Activated CD4-positive, alpha-beta memory T cell treated with anti-CD3 and anti-CD28 coated beads for 36 hours (primary cell): ENCODE results near the gene PAM. TPM values are rescaled to one million over a fixed set of nuclear protein-coding genes. Genes with fewer than 3 reads are reported as not detected.
A peak's percentile ranks its signal among the peaks of the same experiment; 100 is the strongest.

Source experiments
- CTCF ChIA-PET: fragments of 350-600 bp; sonication (Branson Sonifier 250); formaldehyde crosslinking; loops from one replicate; lab custom pipeline; 2021; ENCODE audit warnings: antibody characterized with exemption, inconsistent platforms; lab: Charles Lee
- POLR2A ChIA-PET: fragments of 350-600 bp; sonication (Branson Sonifier 250); formaldehyde crosslinking; loops from one replicate; lab custom pipeline; 2021; ENCODE audit warnings: antibody characterized with exemption; lab: Charles Lee
- DNase-seq: peaks from one replicate; pipeline ENCODE4 v3.0.0-alpha.2; 2020
- H3K27ac Mint-ChIP-seq: one replicate; pipeline ENCODE4 v1.8.0; 2021; ENCODE audit warnings: mixed read lengths
- H3K27me3 Mint-ChIP-seq: one replicate; pipeline ENCODE4 v1.8.0; 2021; ENCODE audit warnings: mixed read lengths
- H3K36me3 Mint-ChIP-seq: one replicate; pipeline ENCODE4 v1.8.0; 2021; ENCODE audit warnings: mixed read lengths
- H3K4me1 Mint-ChIP-seq: one replicate; pipeline ENCODE4 v1.8.0; 2021; ENCODE audit warnings: low read depth, mixed read lengths
- H3K4me3 Mint-ChIP-seq: one replicate; pipeline ENCODE4 v1.8.0; 2021; ENCODE audit warnings: mild to moderate bottlenecking, mixed read lengths
- H3K9me3 Mint-ChIP-seq: one replicate; pipeline ENCODE4 v1.8.0; 2021; ENCODE audit warnings: mixed read lengths
- intact Hi-C: fragments of 100-400 bp; cut with micrococcal nuclease; formaldehyde crosslinking; loops from one replicate; pipeline ENCODE4 v1.15.1; 2023
- total RNA-seq, 2 experiments: library from RNA; stranded (reverse); gene quantifications; one replicate each; pipeline ENCODE4 v1.2.3, GENCODE V29; 2021

PAM gene
- total RNA-seq, 2 experiments from 2014 or later: 41.6 to 43.7 TPM

DNA sequence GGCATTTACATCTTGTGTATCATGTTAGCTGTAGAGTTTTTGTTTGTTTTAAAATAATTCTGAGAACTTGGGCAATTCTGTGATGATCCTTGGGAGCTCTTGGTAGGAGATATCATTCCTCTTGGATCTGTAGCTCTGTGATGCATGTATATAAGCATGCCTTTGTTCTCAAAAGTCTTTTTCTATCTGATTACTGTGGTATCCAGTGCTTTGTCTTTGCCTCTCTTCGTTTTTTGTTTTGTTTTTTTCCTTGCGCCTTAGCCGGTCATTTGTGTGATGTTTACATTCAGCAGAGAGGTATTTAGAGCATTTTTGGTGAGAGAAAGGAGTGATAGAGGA is 110.0 kb downstream of the PAM start:
- Mint-ChIP-seq H3K27me3 (peaks cover 11% of the 10 kb centered on the region), H3K36me3 (peaks cover 23% of the 10 kb centered on the region), H3K4me3 (peak overlapping the region; percentile 45), H3K4me1 (peaks cover 13% of the 10 kb centered on the region), H3K9me3 (no peaks in the 10 kb centered on the region), H3K27ac (no peak overlapping the region)
- ChIA-PET CTCF (interaction anchor here (1.6 to 1.7 kb wide), 2 partner anchors 11 to 85 kb away, joined by 4 to 5 read pairs; no protein-coding TSS in a partner anchor), POLR2A (no interaction called here)
- DNase-seq: no peak
- intact Hi-C loops: no loop called here

DNA sequence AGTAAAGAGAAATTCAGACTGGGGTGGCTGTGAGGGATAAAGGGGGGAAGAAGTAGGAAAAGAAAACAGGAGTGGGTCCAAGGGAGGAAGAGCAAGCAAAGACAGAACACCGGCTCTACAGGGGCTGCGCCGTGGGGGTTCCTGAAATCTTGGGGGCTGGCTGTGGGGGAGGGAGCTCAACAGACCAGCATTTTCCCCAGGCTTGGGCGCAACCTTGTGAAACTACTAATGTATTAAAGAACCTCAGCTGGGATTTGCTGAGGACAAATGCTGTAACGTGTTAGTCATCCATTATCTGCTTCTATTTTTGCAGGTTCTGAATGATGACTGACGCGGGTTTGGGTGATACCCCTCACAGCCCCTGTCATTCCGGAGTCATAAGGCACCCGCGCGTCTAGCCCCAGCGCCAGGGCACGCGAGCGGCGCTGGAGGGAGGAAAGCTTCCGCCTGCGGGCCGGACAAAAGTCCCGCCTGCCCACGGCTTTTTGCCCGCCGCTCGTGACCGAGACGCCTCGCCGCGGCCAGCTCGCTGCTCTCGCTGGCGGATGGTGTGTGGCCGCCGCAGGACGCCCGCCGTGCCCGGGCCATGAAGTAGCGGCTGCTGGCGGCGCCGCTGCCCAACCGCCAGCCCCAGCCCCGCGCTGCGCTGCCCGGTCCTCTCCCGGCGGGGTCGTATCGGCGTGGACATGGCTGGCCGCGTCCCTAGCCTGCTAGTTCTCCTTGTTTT is 110.6 kb downstream of the PAM start:
- Mint-ChIP-seq H3K27ac (no peak overlapping the region), H3K4me3 (peak overlapping the region; percentile 52), H3K36me3 (peaks cover 23% of the 10 kb centered on the region), H3K9me3 (no peaks in the 10 kb centered on the region), H3K27me3 (peaks cover 11% of the 10 kb centered on the region), H3K4me1 (peaks cover 13% of the 10 kb centered on the region)
- intact Hi-C loops: no loop called here
- peak; percentile 44 for DNase-seq
- ChIA-PET POLR2A (no interaction called here), CTCF (interaction anchor here (1.0 to 1.7 kb wide), 3 partner anchors 8 to 85 kb away, joined by 3 to 5 read pairs (median 4); no protein-coding TSS in a partner anchor)

DNA sequence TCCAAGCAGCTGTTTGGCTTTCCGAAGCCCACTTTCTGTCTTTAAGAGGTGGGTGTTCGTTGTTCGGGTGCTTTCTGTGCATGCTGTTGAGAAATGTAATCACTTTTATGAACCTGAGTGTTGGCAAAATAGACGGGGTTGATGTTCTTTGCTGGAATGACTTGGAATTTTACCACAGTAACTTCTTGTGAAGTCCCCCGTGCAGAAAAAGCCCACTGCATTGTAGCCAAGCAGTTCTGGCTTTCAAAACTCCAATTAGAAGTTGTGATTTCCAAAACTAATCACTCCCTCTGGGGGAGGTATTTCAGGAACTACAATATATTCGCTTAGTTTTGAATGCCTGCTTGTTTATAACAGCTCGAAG is 111.1 kb downstream of the PAM start:
- DNase-seq: no peak
- Mint-ChIP-seq H3K4me1 (peaks cover 13% of the 10 kb centered on the region), H3K27ac (no peak overlapping the region), H3K4me3 (peak overlapping the region; percentile 52), H3K9me3 (no peaks in the 10 kb centered on the region), H3K36me3 (peaks cover 24% of the 10 kb centered on the region), H3K27me3 (peaks cover 11% of the 10 kb centered on the region)
- POLR2A ChIA-PET: no interaction called here
- intact Hi-C loops: no loop called here
- CTCF ChIA-PET: interaction anchor here (1.0 to 1.7 kb wide), 3 partner anchors 9 to 86 kb away, joined by 3 to 5 read pairs (median 4); no protein-coding TSS in a partner anchor

DNA sequence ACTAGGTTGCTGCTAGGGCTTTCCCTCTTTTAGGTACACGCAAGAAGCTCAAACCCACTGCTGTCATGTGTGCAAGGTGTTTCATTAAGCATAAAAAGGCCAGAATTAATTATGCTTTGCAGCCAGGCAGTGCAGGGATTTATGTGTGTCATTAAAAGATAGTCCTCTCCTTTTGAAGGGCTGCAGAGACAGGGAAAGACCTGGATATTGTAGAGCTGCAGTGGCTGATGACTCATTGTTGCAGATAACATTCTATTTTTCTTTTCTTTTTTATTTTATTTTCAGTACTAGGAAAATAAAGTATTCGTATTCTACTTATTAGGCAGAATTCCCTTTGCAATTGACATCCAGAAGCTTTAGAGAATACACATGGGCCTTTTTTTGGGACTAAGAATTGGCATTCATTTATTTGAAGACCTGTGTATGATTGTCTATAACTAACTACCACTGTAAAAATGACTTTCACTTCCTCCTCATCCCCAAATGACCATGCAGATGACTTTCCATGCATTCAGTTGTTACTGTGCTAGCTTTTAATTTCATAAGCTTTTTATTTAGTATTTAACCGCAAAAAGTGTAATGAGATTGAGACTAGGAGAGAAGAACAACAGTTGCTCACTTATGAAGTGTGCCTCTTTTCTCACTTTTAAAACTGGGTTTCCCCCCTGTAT is 113.0 kb downstream of the PAM start:
- Mint-ChIP-seq H3K27ac (no peak overlapping the region), H3K4me3 (no peak overlapping the region)
- POLR2A ChIA-PET: no interaction called here

DNA sequence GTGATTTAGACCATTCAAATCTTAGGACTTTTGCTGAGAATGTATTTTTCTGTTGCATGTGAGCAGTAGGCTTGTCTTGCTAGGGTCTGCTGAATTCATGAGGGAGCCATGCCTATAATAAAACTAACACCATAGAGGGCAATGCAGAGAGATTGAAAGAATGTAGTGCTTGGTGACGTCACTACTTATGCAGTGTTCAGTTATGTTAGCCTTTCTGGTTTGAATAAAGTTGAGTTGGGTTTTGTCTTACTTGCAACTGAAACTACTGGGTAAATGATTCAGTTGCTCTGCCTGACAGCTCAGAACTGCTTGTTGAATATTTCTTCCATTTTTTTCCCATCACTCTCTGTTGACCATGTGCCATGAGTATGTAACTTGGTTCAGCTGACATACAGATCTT is 114.1 kb downstream of the PAM start:
- Mint-ChIP-seq H3K4me3 (no peak overlapping the region), H3K27me3 (peaks cover 11% of the 10 kb centered on the region), H3K9me3 (no peaks in the 10 kb centered on the region), H3K36me3 (peaks cover 29% of the 10 kb centered on the region), H3K4me1 (peaks cover 13% of the 10 kb centered on the region), H3K27ac (no peak overlapping the region)
- POLR2A ChIA-PET: no interaction called here
- CTCF ChIA-PET: no interaction called here
- intact Hi-C loops: no loop called here
- DNase-seq: no peak

More for the DNA sequence above, 113.0 kb downstream of the PAM start:
- DNase-seq: no peak
- intact Hi-C loops: no loop called here
- Mint-ChIP-seq H3K27me3 (peaks cover 11% of the 10 kb centered on the region), H3K9me3 (no peaks in the 10 kb centered on the region), H3K36me3 (peaks cover 24% of the 10 kb centered on the region), H3K4me1 (peaks cover 13% of the 10 kb centered on the region)
- CTCF ChIA-PET: interaction anchor here (1.2 kb wide), 1 partner anchor 187 kb away, joined by 5 read pairs; no protein-coding TSS in a partner anchor

DNA sequence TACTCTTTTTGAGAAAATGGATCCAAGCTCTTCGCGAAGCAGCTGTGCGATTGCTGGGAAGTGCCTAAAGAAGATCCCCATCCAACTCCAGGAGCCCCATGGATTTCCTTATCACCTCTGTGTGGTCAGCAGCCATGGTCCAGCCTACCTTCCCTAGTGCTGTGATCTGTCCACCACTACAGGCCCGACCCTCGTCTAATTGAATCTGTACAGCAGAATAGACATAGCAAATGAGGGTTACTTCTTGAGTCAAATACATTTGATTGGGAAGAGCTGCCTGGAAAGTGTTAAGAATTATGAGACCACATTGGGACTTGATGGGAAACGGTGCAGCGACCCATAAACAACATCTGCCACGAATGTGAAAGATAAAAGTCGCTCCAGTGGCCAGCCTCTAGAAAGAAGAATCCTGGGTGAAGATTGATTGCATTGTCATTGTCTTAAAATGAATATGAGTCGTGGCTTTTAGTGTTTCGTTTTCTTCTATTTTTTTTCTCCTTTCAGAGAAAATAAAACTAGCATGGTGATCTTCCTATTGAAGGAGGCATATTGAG is 118.4 kb downstream of the PAM start:
- H3K27me3 Mint-ChIP-seq: no peaks in the 10 kb centered on the region
- no peaks in the 10 kb centered on the region for H3K9me3 Mint-ChIP-seq
- ChIA-PET POLR2A (no interaction called here), CTCF (interaction anchor here (0.6 kb wide), 1 partner anchor 301 kb away, joined by 4 read pairs; no protein-coding TSS in a partner anchor)
- intact Hi-C loops: no loop called here
- H3K4me1 Mint-ChIP-seq: no peaks in the 10 kb centered on the region
- H3K27ac Mint-ChIP-seq: no peak overlapping the region
- H3K36me3 Mint-ChIP-seq: peaks cover 25% of the 10 kb centered on the region
- DNase-seq: no peak
- no peak overlapping the region for H3K4me3 Mint-ChIP-seq

DNA sequence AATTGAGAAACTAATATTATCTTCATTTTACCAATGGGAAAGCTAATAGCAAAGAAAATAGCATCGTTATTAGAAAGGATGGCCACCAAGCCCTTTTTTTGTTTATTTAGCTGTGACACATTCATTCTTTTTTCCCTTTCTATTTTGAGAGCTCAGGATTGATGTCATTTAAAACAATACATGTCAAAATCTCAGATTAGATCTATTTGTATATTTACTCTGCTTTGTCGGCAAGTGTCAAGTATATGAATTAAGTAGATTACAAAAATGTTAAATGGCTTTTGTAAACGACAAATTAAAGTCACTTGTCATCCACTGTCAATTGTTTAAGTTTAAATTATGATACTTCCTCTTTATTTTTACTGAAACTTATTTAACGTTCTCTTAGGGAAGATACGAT is 118.9 kb downstream of the PAM start:
- ChIA-PET POLR2A (no interaction called here), CTCF (no interaction called here)
- H3K4me1 Mint-ChIP-seq: no peaks in the 10 kb centered on the region
- H3K27me3 Mint-ChIP-seq: no peaks in the 10 kb centered on the region
- no peak for DNase-seq
- H3K4me3 Mint-ChIP-seq: no peak overlapping the region
- no peak overlapping the region for H3K27ac Mint-ChIP-seq
- intact Hi-C loops: no loop called here
- no peaks in the 10 kb centered on the region for H3K9me3 Mint-ChIP-seq
- peaks cover 22% of the 10 kb centered on the region for H3K36me3 Mint-ChIP-seq

DNA sequence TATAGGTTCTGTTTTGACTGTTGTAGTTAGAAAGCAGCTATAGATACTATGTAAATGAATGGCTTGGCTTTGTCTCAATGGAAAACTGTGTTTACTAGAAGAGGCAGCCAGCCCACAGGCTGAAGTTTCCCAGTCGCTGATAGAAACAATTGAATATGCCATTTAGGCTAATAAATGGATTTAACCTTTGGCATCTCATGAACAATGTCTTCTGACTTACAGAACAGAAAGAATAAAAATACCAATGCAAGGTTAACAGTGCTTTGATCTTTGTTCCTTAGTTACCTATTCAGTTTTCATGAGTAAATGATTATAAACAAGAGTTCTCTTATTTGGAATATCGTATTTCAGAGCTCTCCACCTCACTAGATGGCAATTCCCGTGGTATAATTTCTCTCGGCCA is 120.6 kb downstream of the PAM start:
- DNase-seq: no peak
- ChIA-PET POLR2A (no interaction called here), CTCF (interaction anchor here (1.5 kb wide), 1 partner anchor 10 kb away, joined by 4 read pairs; no protein-coding TSS in a partner anchor)
- peaks cover 12% of the 10 kb centered on the region for H3K36me3 Mint-ChIP-seq
- no peak overlapping the region for H3K4me3 Mint-ChIP-seq
- H3K9me3 Mint-ChIP-seq: no peaks in the 10 kb centered on the region
- no peaks in the 10 kb centered on the region for H3K4me1 Mint-ChIP-seq
- H3K27me3 Mint-ChIP-seq: no peaks in the 10 kb centered on the region
- no peak overlapping the region for H3K27ac Mint-ChIP-seq
- intact Hi-C loops: no loop called here

DNA sequence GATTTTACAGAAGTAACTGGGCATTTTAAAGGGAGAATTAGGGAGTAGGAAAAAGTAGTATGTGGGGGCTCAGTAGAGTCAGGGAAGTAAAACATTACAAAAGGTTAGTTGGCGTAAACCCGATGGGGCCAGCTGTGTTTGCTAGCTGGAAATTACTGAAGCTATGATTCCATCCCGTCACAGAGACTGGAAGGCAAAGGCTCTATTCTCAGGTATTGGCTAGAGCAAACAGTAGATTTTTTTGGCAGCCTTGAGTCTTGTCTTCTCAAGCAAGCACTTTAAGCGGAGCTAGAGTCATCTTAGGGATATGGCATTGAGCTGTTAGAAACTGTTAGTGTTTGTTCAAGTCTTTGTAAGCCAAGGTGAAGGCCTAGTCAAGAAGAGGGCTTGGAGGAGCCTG is 121.5 kb downstream of the PAM start:
- Mint-ChIP-seq H3K27me3 (no peaks in the 10 kb centered on the region), H3K36me3 (peaks cover 11% of the 10 kb centered on the region), H3K4me1 (no peaks in the 10 kb centered on the region), H3K9me3 (no peaks in the 10 kb centered on the region), H3K27ac (no peak overlapping the region), H3K4me3 (no peak overlapping the region)
- ChIA-PET POLR2A (no interaction called here), CTCF (interaction anchor here (1.5 kb wide), 1 partner anchor 11 kb away, joined by 4 read pairs; no protein-coding TSS in a partner anchor)
- intact Hi-C loops: no loop called here
- no peak for DNase-seq

DNA sequence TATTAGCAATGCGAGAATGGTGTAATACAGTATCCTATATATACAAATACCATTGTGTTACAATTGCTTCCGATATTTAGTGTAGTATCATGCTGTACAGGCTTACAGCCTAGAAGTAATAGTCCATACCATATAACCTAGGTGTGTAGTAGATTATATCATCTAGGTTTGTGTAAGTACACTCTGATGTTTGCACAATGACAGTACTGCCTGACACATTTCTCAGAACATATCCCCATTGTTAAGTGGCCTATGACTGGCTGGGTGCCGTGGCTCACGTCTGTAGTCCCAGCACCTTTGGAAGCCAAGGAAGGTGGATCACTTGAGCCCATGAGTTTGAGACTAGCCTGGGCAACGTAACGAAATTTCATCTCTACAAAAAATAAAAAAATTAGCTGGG is 124.6 kb downstream of the PAM start:
- Mint-ChIP-seq H3K4me1 (no peaks in the 10 kb centered on the region), H3K4me3 (no peak overlapping the region), H3K9me3 (no peaks in the 10 kb centered on the region), H3K27ac (no peak overlapping the region), H3K36me3 (peaks cover 15% of the 10 kb centered on the region), H3K27me3 (no peaks in the 10 kb centered on the region)
- ChIA-PET POLR2A (no interaction called here), CTCF (no interaction called here)
- no peak for DNase-seq
- intact Hi-C loops: no loop called here

DNA sequence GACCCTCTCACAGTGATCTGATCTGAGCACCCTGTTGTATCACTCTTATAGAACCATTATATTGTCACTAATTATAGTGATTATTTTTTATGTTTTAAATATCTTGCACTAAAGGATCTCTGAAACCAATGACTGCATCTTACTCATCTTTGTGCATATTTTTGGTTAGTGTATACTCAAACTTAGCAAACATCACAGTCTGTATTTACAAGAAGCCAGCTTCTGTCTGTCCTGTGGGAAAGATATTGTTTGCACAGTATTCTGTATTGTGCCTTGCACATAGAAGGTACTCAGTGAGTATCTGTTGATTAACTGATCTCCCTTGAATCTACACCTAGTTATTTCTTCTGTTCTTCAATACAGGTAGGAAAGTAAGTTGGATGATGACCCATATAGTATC is 131.5 kb downstream of the PAM start:
- ChIA-PET CTCF (no interaction called here), POLR2A (no interaction called here)
- intact Hi-C loops: no loop called here
- H3K27me3 Mint-ChIP-seq: no peaks in the 10 kb centered on the region
- H3K36me3 Mint-ChIP-seq: peaks cover 11% of the 10 kb centered on the region
- no peaks in the 10 kb centered on the region for H3K9me3 Mint-ChIP-seq
- no peak for DNase-seq
- H3K27ac Mint-ChIP-seq: no peak overlapping the region
- no peak overlapping the region for H3K4me3 Mint-ChIP-seq
- H3K4me1 Mint-ChIP-seq: peaks cover 6% of the 10 kb centered on the region

DNA sequence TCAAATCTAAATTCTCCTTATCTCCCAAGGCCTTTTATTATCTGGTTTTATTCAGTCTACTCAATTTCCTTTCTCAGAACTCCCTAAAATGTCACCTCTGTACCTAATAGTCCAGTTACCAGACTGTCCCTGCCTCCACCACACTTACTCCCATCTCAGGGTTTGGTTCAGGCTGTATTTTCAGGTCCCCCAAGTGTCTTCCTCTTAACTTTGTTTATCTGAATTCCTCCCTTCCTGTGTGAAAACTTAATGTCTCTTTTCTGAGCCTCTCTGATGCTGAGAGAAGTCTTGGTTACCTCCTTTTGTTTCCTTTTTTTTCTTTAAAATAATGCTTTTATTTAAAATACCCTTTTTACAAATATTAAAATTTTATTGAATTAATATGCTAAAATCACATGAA is 133.4 kb downstream of the PAM start:
- POLR2A ChIA-PET: no interaction called here
- Mint-ChIP-seq H3K9me3 (no peaks in the 10 kb centered on the region), H3K36me3 (peaks cover 3% of the 10 kb centered on the region), H3K27me3 (no peaks in the 10 kb centered on the region), H3K4me1 (peaks cover 6% of the 10 kb centered on the region), H3K27ac (no peak overlapping the region), H3K4me3 (no peak overlapping the region)
- CTCF ChIA-PET: no interaction called here
- no peak for DNase-seq
- intact Hi-C loops: no loop called here
